Testis (tissue), 2 donors: ENCODE data around the gene SLC3A2.
"Not testable (repeated sequence)": the region's sequence is repeated elsewhere in the genome, so short reads cannot be mapped to it uniquely, and the experiment has no call there.

Experiments used
- POLR2A ChIP-seq: fragments of 450-650 bp; IDR thresholded peaks from one replicate; pipeline ENCODE4 v1.6.1; 2017; ENCODE audit warnings: antibody characterized with exemption, mild to moderate bottlenecking, moderate library complexity
- TF ChIP-seq, protein P1 (sequence below), 3 experiments: fragments of 450-650 bp in 2 of 3; fragments of 200-600 bp in 1 of 3; sonication (generic) in 1 of 3; IDR thresholded peaks; one replicate each; pipeline ENCODE4 v1.5.1; 2016 to 2019; ENCODE audit warnings: antibody characterized with exemption in 3 of 3, mild to moderate bottlenecking in 2 of 3, moderate library complexity in 1 of 3

DNA sequence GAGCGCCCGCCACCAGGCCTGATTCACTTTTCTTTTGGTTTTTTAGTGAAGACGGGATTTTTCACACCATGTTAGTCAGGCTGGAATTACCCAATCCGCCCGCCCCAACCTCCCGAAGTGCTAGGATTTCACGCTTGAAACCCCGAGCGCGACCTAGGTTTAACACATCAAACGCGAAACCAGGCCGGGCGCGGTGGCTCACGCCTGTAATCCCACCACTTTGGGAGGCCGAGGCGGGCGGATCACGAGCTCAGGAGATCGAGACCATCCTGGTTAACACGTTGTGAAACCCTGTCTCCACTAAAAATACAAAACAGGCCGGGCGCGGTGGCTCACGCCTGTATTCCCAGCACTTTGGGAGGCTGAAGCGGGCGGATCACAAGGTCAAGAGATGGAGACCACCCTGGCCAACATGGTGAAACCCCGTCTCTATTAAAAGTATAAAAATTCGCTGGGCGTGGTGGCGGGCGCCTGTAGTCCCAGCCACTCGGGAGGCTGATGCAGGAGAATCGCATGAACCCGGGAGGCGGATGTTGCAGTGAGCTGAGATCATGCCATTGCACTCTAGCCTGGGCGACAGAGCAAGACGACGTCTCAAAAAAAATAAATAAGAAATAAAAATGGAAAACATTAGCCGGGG lies 39.9 kb upstream of the SLC3A2 start:
- TF ChIP-seq, protein P1, sequence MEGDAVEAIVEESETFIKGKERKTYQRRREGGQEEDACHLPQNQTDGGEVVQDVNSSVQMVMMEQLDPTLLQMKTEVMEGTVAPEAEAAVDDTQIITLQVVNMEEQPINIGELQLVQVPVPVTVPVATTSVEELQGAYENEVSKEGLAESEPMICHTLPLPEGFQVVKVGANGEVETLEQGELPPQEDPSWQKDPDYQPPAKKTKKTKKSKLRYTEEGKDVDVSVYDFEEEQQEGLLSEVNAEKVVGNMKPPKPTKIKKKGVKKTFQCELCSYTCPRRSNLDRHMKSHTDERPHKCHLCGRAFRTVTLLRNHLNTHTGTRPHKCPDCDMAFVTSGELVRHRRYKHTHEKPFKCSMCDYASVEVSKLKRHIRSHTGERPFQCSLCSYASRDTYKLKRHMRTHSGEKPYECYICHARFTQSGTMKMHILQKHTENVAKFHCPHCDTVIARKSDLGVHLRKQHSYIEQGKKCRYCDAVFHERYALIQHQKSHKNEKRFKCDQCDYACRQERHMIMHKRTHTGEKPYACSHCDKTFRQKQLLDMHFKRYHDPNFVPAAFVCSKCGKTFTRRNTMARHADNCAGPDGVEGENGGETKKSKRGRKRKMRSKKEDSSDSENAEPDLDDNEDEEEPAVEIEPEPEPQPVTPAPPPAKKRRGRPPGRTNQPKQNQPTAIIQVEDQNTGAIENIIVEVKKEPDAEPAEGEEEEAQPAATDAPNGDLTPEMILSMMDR (IDR thresholded peaks at IDR 0.05), result not testable (repeated sequence)
- not testable (repeated sequence) for TF ChIP-seq POLR2A
